Heart left ventricle (tissue), 16 donors: Measurements from ENCODE around the gene TPRA1. TPM values are rescaled to one million over a fixed set of nuclear protein-coding genes. Genes with fewer than 3 reads are reported as not detected.
A peak's percentile ranks its signal among the peaks of the same experiment; 100 is the strongest.

Experiments used
- ATAC-seq, 4 donors: fragments of 200-7000 bp; cut with Tn5 transposase; one replicate each; pipeline ENCODE4 v1.9.1; 2020 to 2022; ENCODE audit warnings: moderate library complexity in 4 of 4, mild to moderate bottlenecking in 3 of 4, moderate number of reproducible peaks in 1 of 4
- DNase-seq, 5 donors: peaks; one replicate each; pipeline ENCODE4 v3.0.0-alpha.2; 2020
- H3K27ac ChIP-seq, 12 donors: fragments of 200-600 bp; sonication (generic) in 4 of 12; one replicate each; pipeline versions ENCODE4 v1.5.0 to v1.8.0; 2016 to 2022; ENCODE audit warnings: mild to moderate bottlenecking in 2 of 12
- H3K27me3 ChIP-seq, 9 donors: fragments of 200-600 bp; sonication (generic) in 2 of 9; one replicate each; pipeline versions ENCODE4 v1.5.1 to v1.8.0; 2016 to 2022; ENCODE audit warnings: mild to moderate bottlenecking in 3 of 9
- H3K36me3 ChIP-seq, 9 donors: fragments of 200-600 bp; sonication (generic) in 2 of 9; one replicate each; pipeline versions ENCODE4 v1.5.0 to v1.8.0; 2018 to 2022; ENCODE audit warnings: mild to moderate bottlenecking in 2 of 9
- H3K4me1 ChIP-seq, 12 donors: fragments of 200-600 bp; sonication (generic) in 4 of 12; one replicate each; pipeline versions ENCODE4 v1.5.0 to v1.8.0; 2016 to 2022; ENCODE audit warnings: mild to moderate bottlenecking in 3 of 12
- H3K4me3 ChIP-seq, 12 donors: fragments of 200-600 bp; sonication (generic) in 4 of 12; one replicate each; pipeline versions ENCODE4 v1.5.0 to v1.8.0; 2017 to 2022; ENCODE audit warnings: mild to moderate bottlenecking in 9 of 12, moderate library complexity in 4 of 12
- H3K9me3 ChIP-seq, 12 donors: fragments of 200-600 bp; sonication (generic) in 4 of 12; one replicate each; pipeline versions ENCODE4 v1.5.0 to v1.8.0; 2016 to 2022; ENCODE audit warnings: mild to moderate bottlenecking in 1 of 12
- POLR2A ChIP-seq, 2 donors: fragments of 450-650 bp; IDR thresholded peaks; one replicate each; pipeline ENCODE4 v1.6.1; 2017; ENCODE audit warnings: antibody characterized with exemption in 2 of 2, mild to moderate bottlenecking in 2 of 2, moderate library complexity in 2 of 2
- WGBS, 4 donors: extraction: QIAGEN DNeasy Blood & Tissue Kit in 2 of 4; methylation state at CpG; one replicate each; pipeline versions ENCODE4 v1.1.5 to v1.1.7; 2013 to 2018; 5-methylcytosine and 5-hydroxymethylcytosine counted together
- intact Hi-C, 10 donors: fragments of 100-400 bp; cut with DNase I; formaldehyde crosslinking; loops; one replicate each; pipeline versions ENCODE4 v1.11.1 to v1.14.2; 2022
- polyA plus RNA-seq, 2 donors: library from polyadenylated mRNA; stranded (reverse); fragments of 200-250 nt; gene quantifications; one replicate each; pipeline ENCODE4 v1.2.3, GENCODE V29; 2013
- total RNA-seq, 9 donors: library from RNA; depleted of rRNA in 2 of 9; stranded (reverse); fragments of >200 nt in 2 of 9; fragmentation: NEBNext Ultra II Directional in 3 of 9; extraction: Animal tissue kit (Norgen Biotek cat#: 25700) in 3 of 9; gene quantifications; one replicate each; pipeline versions ENCODE4 v1.1.0 to v1.2.4, GENCODE V29; 2016 to 2023
- TF ChIP-seq, protein P1 (sequence below), 12 donors: fragments of 200-600 bp; sonication (generic) in 4 of 12; IDR thresholded peaks; one replicate each; pipeline versions ENCODE4 v1.5.0 to v1.8.0; 2018 to 2022; ENCODE audit warnings: antibody characterized with exemption in 12 of 12, mild to moderate bottlenecking in 5 of 12
- donor health status: ischemic (EF 13 %, LVEDD 7.1; RV severe dilation, severe dysfunction).
- donor health status: healthy with polysubstance abuse.
- donor health status: DM: no; HTN: yes; CAD: no.
- donor health status: DM: no; HTN: no; CAD: no.
- donor health status: ischemic (EF 25% LVEDD 6.9; RV normal size, moderate dysfunction).
- donor health status: ischemic (EF 25% LVEDD 5.7; RV mildly dilated, moderate dysfunction).
- donor health status: healthy.
- donor health status: DM: yes; HTN: yes; CAD: no.
- donor health status: ischemic (EF 35%, LVEDD 5.7; RV mildly dilated, moderate dysfunction).
- donor health status: nonischemic (EF 11% LVEDD 7.7; RV severe dilation, severe dysfunction).
- donor health status: DM: yes; HTN: yes; CAD: no.
- donor health status: PGD.
- donor health status: ischemic (EF 29% LVEDD 5.4; RV normal size, mild dysfunction).
- donor health status: nonischemic (EF 23%, LVEDD 6.1; RV moderate dilation, normal function).

TPRA1 gene
- total and polyA plus RNA-seq, 11 donors = 13.4 to 29.0 (median 20.4) TPM

GRCh38 chr3:127570520-127570919 lies 20.0 kb downstream of the TPRA1 start:
- ATAC-seq (no peak), DNase-seq (peak in 1 of 5 donors; percentile 7)
- intact Hi-C loops = loop anchor here in 5 of 10 donors (10.0 kb wide), 3 partner anchors 254 to 404 kb away; partner anchors contain the start of gene MGLL (in 1 of the 5)
- 95 to 100% (median 96%) methylated on average over 7 of the region's 7 CpGs for WGBS, 4 donors
- no peak for TF ChIP-seq POLR2A (IDR thresholded peaks at IDR 0.05)
- Histone ChIP-seq H3K4me1 (peaks cover 0 to 20% (median 6%) of the 10 kb centered on the region in 12 donors), H3K4me3 (no peak overlapping the region), H3K36me3 (peaks cover 6 to 48% (median 43%) of the 10 kb centered on the region in 9 donors), H3K27me3 (no peaks in the 10 kb centered on the region), H3K27ac (no peak overlapping the region), H3K9me3 (no peaks in the 10 kb centered on the region)

GRCh38 chr3:127569160-127569559 lies 21.4 kb downstream of the TPRA1 start:
- no peak overlapping the region for H3K27ac ChIP-seq
- H3K9me3 ChIP-seq = no peaks in the 10 kb centered on the region
- no peaks in the 10 kb centered on the region for H3K27me3 ChIP-seq
- intact Hi-C loops = no loop called here
- TF ChIP-seq POLR2A (IDR thresholded peaks at IDR 0.05) = no peak
- TF ChIP-seq, protein P1, sequence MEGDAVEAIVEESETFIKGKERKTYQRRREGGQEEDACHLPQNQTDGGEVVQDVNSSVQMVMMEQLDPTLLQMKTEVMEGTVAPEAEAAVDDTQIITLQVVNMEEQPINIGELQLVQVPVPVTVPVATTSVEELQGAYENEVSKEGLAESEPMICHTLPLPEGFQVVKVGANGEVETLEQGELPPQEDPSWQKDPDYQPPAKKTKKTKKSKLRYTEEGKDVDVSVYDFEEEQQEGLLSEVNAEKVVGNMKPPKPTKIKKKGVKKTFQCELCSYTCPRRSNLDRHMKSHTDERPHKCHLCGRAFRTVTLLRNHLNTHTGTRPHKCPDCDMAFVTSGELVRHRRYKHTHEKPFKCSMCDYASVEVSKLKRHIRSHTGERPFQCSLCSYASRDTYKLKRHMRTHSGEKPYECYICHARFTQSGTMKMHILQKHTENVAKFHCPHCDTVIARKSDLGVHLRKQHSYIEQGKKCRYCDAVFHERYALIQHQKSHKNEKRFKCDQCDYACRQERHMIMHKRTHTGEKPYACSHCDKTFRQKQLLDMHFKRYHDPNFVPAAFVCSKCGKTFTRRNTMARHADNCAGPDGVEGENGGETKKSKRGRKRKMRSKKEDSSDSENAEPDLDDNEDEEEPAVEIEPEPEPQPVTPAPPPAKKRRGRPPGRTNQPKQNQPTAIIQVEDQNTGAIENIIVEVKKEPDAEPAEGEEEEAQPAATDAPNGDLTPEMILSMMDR (IDR thresholded peaks at IDR 0.05) = no peak
- H3K4me3 ChIP-seq = no peak overlapping the region
- DNase-seq (no peak), ATAC-seq (no peak)
- H3K36me3 ChIP-seq = peaks cover 1 to 41% (median 35%) of the 10 kb centered on the region in 9 donors
- H3K4me1 ChIP-seq = peaks cover 0 to 9% (median 0%) of the 10 kb centered on the region in 12 donors
- 83 to 86% (median 86%) methylated on average over 1 of the region's 1 CpG; no CpG with 5 or more reads in 1 of the 4 donors for WGBS, 4 donors

- DNase-seq = peak in 1 of 5 donors; percentile 44
- WGBS, 4 donors = 89 to 93% (median 91%) methylated on average over 6 to 9 of the region's 9 CpGs
These were observed 21.9 kb downstream of the TPRA1 start for GRCh38 chr3:127568586-127568985.

DNA sequence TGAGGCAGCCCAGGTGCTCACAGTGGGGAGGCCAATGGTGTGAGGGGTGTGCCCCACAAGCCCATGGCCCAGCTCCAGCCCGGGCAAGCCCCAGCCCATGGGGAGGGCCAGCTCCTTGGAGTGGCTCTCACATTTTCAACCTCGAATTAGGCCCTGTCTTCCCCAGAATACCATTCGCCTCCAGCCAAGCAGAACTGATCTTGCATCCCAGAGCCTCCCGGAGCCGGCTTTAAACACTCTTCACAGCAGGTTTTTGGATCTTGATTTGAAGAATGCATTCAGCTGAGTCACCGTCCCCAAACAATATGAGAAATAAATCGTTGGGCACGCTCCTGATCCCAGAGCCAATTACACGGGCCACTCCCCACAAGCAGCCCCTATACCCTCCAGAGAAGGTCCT lies 23.7 kb downstream of the TPRA1 start:
- 78 to 89% (median 85%) methylated on average over 7 to 9 of the region's 9 CpGs for WGBS, 4 donors
- DNase-seq = peak in 1 of 5 donors; percentile 28
- intact Hi-C loops = no loop called here

More at GRCh38 chr3:127568586-127568985, 21.9 kb downstream of the TPRA1 start:
- Histone ChIP-seq H3K36me3 (peaks cover 0 to 35% (median 30%) of the 10 kb centered on the region in 9 donors), H3K9me3 (no peaks in the 10 kb centered on the region), H3K27ac (no peak overlapping the region), H3K27me3 (no peaks in the 10 kb centered on the region), H3K4me1 (peaks cover 0 to 9% (median 0%) of the 10 kb centered on the region in 12 donors), H3K4me3 (no peak overlapping the region)
- no peak for ATAC-seq
- TF ChIP-seq, protein P1 (IDR thresholded peaks at IDR 0.05) = no peak
- TF ChIP-seq POLR2A (IDR thresholded peaks at IDR 0.05) = no peak
- intact Hi-C loops = no loop called here

More for the DNA sequence above, 23.7 kb downstream of the TPRA1 start:
- Histone ChIP-seq H3K4me1 (peaks cover 0 to 1% (median 0%) of the 10 kb centered on the region in 12 donors), H3K27me3 (peaks cover 0 to 3% (median 0%) of the 10 kb centered on the region in 9 donors), H3K27ac (no peak overlapping the region), H3K4me3 (no peak overlapping the region), H3K9me3 (no peaks in the 10 kb centered on the region), H3K36me3 (peaks cover 0 to 18% (median 12%) of the 10 kb centered on the region in 9 donors)
- no peak for ATAC-seq
- TF ChIP-seq POLR2A (IDR thresholded peaks at IDR 0.05) = no peak
- TF ChIP-seq, protein P1 (IDR thresholded peaks at IDR 0.05) = no peak
